ENCODE measurements around the gene VPS35L.

Gene VPS35L

GRCh38 chr16:19743816-19744159 lies 188.3 kb downstream of the VPS35L start:
- DNase-seq (ENCODE audit: low read depth in 1 of 2, low spot score in 1 of 2), result no peak

GRCh38 chr16:19744670-19745069 lies 189.2 kb downstream of the VPS35L start:
- DNase-seq (ENCODE audit: low read depth in 1 of 2, low spot score in 1 of 2), result no peak

- no peak for DNase-seq (ENCODE audit: low read depth in 1 of 2, low spot score in 1 of 2)
These were observed 189.9 kb downstream of the VPS35L start for GRCh38 chr16:19745286-19746010.

GRCh38 chr16:19746561-19746960 lies 191.1 kb downstream of the VPS35L start:
- DNase-seq (ENCODE audit: low read depth in 1 of 2, low spot score in 1 of 2), result no peak

DNA sequence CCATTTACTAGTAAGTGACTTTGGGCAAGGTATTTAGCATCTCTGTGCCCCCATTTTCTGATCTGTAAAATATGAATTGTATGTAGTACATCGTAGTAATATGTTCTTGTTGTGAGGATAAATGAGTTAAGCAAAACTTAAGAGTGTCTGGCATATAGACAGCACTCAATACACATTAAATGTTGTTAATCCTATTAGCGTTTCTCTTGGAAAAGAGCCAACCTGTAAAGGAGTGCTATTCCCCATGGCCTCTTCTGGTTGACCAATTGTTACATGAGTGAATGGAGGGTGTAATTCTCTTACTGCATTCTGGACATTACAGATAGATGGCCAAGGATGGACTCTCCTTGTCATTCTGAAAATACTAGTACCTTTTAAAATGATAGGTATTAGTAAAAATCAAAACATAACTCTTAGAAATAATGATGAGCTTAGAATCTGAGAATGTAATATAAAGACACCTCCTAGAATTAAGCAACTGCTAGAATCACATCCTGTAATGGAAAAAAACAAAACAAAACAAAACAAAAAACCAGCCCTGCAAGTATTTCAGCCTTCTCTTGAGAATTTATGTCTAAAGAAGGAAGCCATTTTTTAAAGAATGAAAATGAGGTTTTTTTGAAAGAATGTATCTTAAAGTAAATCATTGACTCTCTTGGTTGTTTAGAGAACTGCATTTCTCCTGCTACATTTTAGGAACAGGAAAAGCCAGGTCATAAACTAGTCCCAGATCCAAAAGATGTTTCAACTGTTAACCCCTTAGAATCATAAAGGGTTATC lies 193.1 kb downstream of the VPS35L start:
- no peak for DNase-seq (ENCODE audit: low read depth in 1 of 2, low spot score in 1 of 2)

DNA sequence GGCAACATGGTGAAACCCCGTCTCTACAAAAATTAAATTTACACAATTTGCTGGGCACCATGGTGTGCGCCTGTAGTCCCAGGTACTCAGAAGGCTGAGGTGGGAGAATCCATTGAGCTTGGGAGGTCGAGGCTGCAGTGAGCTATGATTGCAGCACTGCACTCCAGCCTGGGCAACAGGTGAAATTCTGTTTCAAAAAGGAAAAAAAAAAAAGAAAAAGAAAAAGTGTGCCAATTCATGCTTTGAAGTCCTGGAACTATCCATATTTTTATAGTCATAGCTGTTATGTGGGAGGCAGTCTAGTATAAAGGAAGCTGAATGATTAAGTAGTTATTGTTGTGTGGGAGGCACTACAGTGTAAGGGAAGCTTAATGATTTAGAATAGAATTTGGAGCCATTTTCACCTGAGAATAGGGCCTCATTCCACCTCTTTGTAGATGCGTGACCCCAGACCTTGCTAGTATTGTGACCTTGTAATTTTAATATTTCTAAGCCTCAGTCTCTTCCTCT lies 194.1 kb downstream of the VPS35L start:
- DNase-seq (ENCODE audit: low read depth in 1 of 2, low spot score in 1 of 2), result no peak

Data from stimulated activated CD4-positive, alpha-beta T cell treated with anti-CD3 and anti-CD28 coated beads, Interleukin-15, amount 100 ng/mL, for 1 hour (primary cell).